Astrocyte (in vitro differentiated cells and primary cell): ENCODE data around the gene GSE1. TPM values are rescaled to one million over a fixed set of nuclear protein-coding genes. Genes with fewer than 3 reads are reported as not detected.

Experiments
- DNase-seq: peaks from one replicate; pipeline ENCODE4 v3.0.0-alpha.2; 2010; ENCODE audit warnings: low read depth
- FAIRE-seq: peaks from 2 replicates; lab custom pipeline; 2011; peaks lifted over from hg19 to GRCh38; lab: Jason Lieb, UNC
- H2AFZ ChIP-seq: 2 replicates; pipeline ENCODE4 v1.6.0; 2012; ENCODE audit warnings: low read depth, low read length, inconsistent platforms
- H3K27ac ChIP-seq: 2 replicates; pipeline ENCODE4 v1.5.1; 2011; ENCODE audit warnings: low read depth, low read length, inconsistent platforms
- H3K27me3 ChIP-seq: 2 replicates; pipeline ENCODE4 v1.6.0; 2011; ENCODE audit warnings: low read length, inconsistent platforms; ENCODE audit not compliant: insufficient read depth
- H3K36me3 ChIP-seq: 2 replicates; pipeline ENCODE4 v1.5.1; 2011; ENCODE audit warnings: low read length, inconsistent platforms; ENCODE audit not compliant: insufficient read depth
- H3K4me1 ChIP-seq: 2 replicates; pipeline ENCODE4 v1.5.1; 2011; ENCODE audit warnings: low read length, inconsistent platforms; ENCODE audit not compliant: insufficient read depth
- H3K4me2 ChIP-seq: 2 replicates; pipeline ENCODE4 v1.6.0; 2012; ENCODE audit warnings: low read length, inconsistent platforms
- H3K4me3 ChIP-seq: 2 replicates; pipeline ENCODE4 v1.5.1; 2011; ENCODE audit warnings: low read depth, mild to moderate bottlenecking, low read length, inconsistent platforms; ENCODE audit not compliant: insufficient read depth
- H3K79me2 ChIP-seq: 2 replicates; pipeline ENCODE4 v1.6.0; 2012; ENCODE audit warnings: mild to moderate bottlenecking, low read length, inconsistent platforms; ENCODE audit not compliant: insufficient read depth
- H3K9ac ChIP-seq: 2 replicates; pipeline ENCODE4 v1.6.0; 2012; ENCODE audit warnings: mild to moderate bottlenecking, low read length, inconsistent platforms
- H3K9me3 ChIP-seq: 2 replicates; pipeline ENCODE4 v1.5.1; 2012; ENCODE audit warnings: low read depth, mild to moderate bottlenecking, low read length, inconsistent platforms; ENCODE audit not compliant: insufficient read depth
- H4K20me1 ChIP-seq: 2 replicates; pipeline ENCODE4 v1.6.0; 2012; ENCODE audit warnings: low read length, inconsistent platforms; ENCODE audit not compliant: insufficient read depth
- H3K27ac Mint-ChIP-seq: one replicate; pipeline ENCODE4 v1.8.0; 2021; ENCODE audit warnings: mild to moderate bottlenecking, mixed read lengths; ENCODE audit not compliant: unreplicated experiment
- H3K27me3 Mint-ChIP-seq: one replicate; pipeline ENCODE4 v1.8.0; 2021; ENCODE audit warnings: low read depth, mixed read lengths; ENCODE audit not compliant: unreplicated experiment
- H3K36me3 Mint-ChIP-seq: one replicate; pipeline ENCODE4 v1.8.0; 2021; ENCODE audit warnings: low read depth, mixed read lengths; ENCODE audit not compliant: unreplicated experiment
- H3K4me1 Mint-ChIP-seq: one replicate; pipeline ENCODE4 v1.8.0; 2021; ENCODE audit warnings: low read depth, mixed read lengths; ENCODE audit not compliant: unreplicated experiment
- H3K4me3 Mint-ChIP-seq: one replicate; pipeline ENCODE4 v1.8.0; 2021; ENCODE audit warnings: mild to moderate bottlenecking, moderate library complexity, mixed read lengths; ENCODE audit not compliant: unreplicated experiment
- H3K9me3 Mint-ChIP-seq: one replicate; pipeline ENCODE4 v1.8.0; 2021; ENCODE audit warnings: mild to moderate bottlenecking, mixed read lengths; ENCODE audit not compliant: unreplicated experiment
- CTCF ChIP-seq: IDR thresholded peaks from 2 replicates; pipeline ENCODE4 v1.5.1; 2011; ENCODE audit warnings: low read depth, mild to moderate bottlenecking, inconsistent platforms, low read length, moderate library complexity; ENCODE audit not compliant: insufficient read depth
- EZH2 ChIP-seq: IDR thresholded peaks from 2 replicates; pipeline ENCODE4 v1.6.1; 2012; ENCODE audit warnings: mild to moderate bottlenecking, low read length, inconsistent platforms; ENCODE audit not compliant: insufficient read depth
- total RNA-seq: library from RNA; stranded (reverse); gene quantifications from 2 replicates; pipeline ENCODE4 v1.2.1, GENCODE V29; 2021

GSE1 gene
- total RNA-seq, 1 donor from 2014 or later = 35.0 TPM

- no peaks in the 10 kb centered on the region for H4K20me1 ChIP-seq
- H3K9me3 Mint-ChIP-seq = peaks cover 2% of the 10 kb centered on the region
- peak overlapping the region; percentile 76 for H3K4me3 Mint-ChIP-seq
- no peaks in the 10 kb centered on the region for H3K36me3 Mint-ChIP-seq
- no peak overlapping the region for H3K27ac Mint-ChIP-seq
- H3K27me3 Mint-ChIP-seq = peaks cover 14% of the 10 kb centered on the region
- TF ChIP-seq EZH2 (no peak), CTCF (no peak)
- no peaks in the 10 kb centered on the region for H3K4me1 Mint-ChIP-seq
- FAIRE-seq (no peak), DNase-seq (no peak)
- peak overlapping the region; percentile 97 for H3K4me2 ChIP-seq
- H2AFZ ChIP-seq = peak overlapping the region; percentile 56
- peaks cover 7% of the 10 kb centered on the region for H3K79me2 ChIP-seq
- H3K9me3 ChIP-seq = no peaks in the 10 kb centered on the region
- H3K9ac ChIP-seq = no peak overlapping the region
- H3K4me3 ChIP-seq = peak overlapping the region; percentile 49
- no peaks in the 10 kb centered on the region for H3K27me3 ChIP-seq
- peaks cover 4% of the 10 kb centered on the region for H3K4me1 ChIP-seq
- H3K27ac ChIP-seq = no peak overlapping the region
- no peaks in the 10 kb centered on the region for H3K36me3 ChIP-seq
Observed at GRCh38 chr16:85689285-85689949, 76.3 kb downstream of the GSE1 start.

- Mint-ChIP-seq H3K27ac (no peak overlapping the region), H3K4me3 (peak overlapping the region; percentile 40), H3K36me3 (no peaks in the 10 kb centered on the region), H3K9me3 (peaks cover 2% of the 10 kb centered on the region), H3K27me3 (peaks cover 13% of the 10 kb centered on the region), H3K4me1 (no peaks in the 10 kb centered on the region)
- Histone ChIP-seq H2AFZ (no peak overlapping the region), H3K9ac (no peak overlapping the region), H3K4me1 (peaks cover 4% of the 10 kb centered on the region), H3K79me2 (peaks cover 7% of the 10 kb centered on the region), H3K4me3 (no peak overlapping the region), H3K27ac (no peak overlapping the region), H3K36me3 (no peaks in the 10 kb centered on the region), H4K20me1 (no peaks in the 10 kb centered on the region), H3K4me2 (no peak overlapping the region), H3K9me3 (no peaks in the 10 kb centered on the region), H3K27me3 (no peaks in the 10 kb centered on the region)
- no peak for TF ChIP-seq EZH2
- TF ChIP-seq CTCF = no peak
- DNase-seq (no peak), FAIRE-seq (no peak)
Observed at GRCh38 chr16:85689950-85690320, 76.8 kb downstream of the GSE1 start.

- H3K9ac ChIP-seq = no peak overlapping the region
- Mint-ChIP-seq H3K27me3 (peaks cover 13% of the 10 kb centered on the region), H3K9me3 (peaks cover 2% of the 10 kb centered on the region), H3K36me3 (no peaks in the 10 kb centered on the region), H3K4me3 (no peak overlapping the region), H3K4me1 (no peaks in the 10 kb centered on the region), H3K27ac (no peak overlapping the region)
- FAIRE-seq = no peak
- H2AFZ ChIP-seq = no peak overlapping the region
- H3K79me2 ChIP-seq = peaks cover 7% of the 10 kb centered on the region
- no peak for DNase-seq
- H3K27ac ChIP-seq = no peak overlapping the region
- H3K27me3 ChIP-seq = peaks cover 3% of the 10 kb centered on the region
- H3K4me1 ChIP-seq = peaks cover 4% of the 10 kb centered on the region
- no peak overlapping the region for H3K4me3 ChIP-seq
- H3K9me3 ChIP-seq = no peaks in the 10 kb centered on the region
- no peaks in the 10 kb centered on the region for H3K36me3 ChIP-seq
- no peaks in the 10 kb centered on the region for H4K20me1 ChIP-seq
- no peak for TF ChIP-seq CTCF
- TF ChIP-seq EZH2 = no peak
- H3K4me2 ChIP-seq = no peak overlapping the region
Observed at GRCh38 chr16:85690469-85691064, 77.4 kb downstream of the GSE1 start.
